Mesendoderm (in vitro differentiated cells): Measurements from ENCODE around the gene TTLL12. TPM values are rescaled to one million over a fixed set of nuclear protein-coding genes. Genes with fewer than 3 reads are reported as not detected.
A peak's percentile ranks its signal among the peaks of the same experiment; 100 is the strongest.

Experiments
- DNase-seq: peaks from one replicate; pipeline ENCODE4 v3.0.0; 2013
- H2AK5ac ChIP-seq: 2 replicates; pipeline ENCODE4 v1.6.1; 2013; ENCODE audit warnings: low read length, inconsistent platforms
- H2BK120ac ChIP-seq: 2 replicates; pipeline ENCODE4 v1.6.1; 2013; ENCODE audit warnings: low read depth, mild to moderate bottlenecking, low read length, moderate library complexity, mixed read lengths
- H2BK15ac ChIP-seq: replicated peaks from 2 replicates; pipeline ENCODE4 v1.6.1; 2013; ENCODE audit warnings: low read depth, mild to moderate bottlenecking, moderate library complexity
- H2BK5ac ChIP-seq: 2 replicates; pipeline ENCODE4 v1.6.1; 2013; ENCODE audit warnings: low read length, inconsistent platforms
- H3K18ac ChIP-seq: 2 replicates; pipeline ENCODE4 v1.6.1; 2013; ENCODE audit warnings: mild to moderate bottlenecking, low read length, mixed read lengths
- H3K23ac ChIP-seq: one replicate; pipeline ENCODE4 v1.6.1; 2013; ENCODE audit warnings: low read length
- H3K27ac ChIP-seq: 2 replicates; pipeline ENCODE4 v1.5.1; 2013; ENCODE audit warnings: low read depth, mild to moderate bottlenecking, inconsistent platforms, low read length, moderate library complexity
- H3K27me3 ChIP-seq: 2 replicates; pipeline ENCODE4 v1.6.1; 2013; ENCODE audit warnings: low read length, control low read depth, mild to moderate bottlenecking, inconsistent platforms; ENCODE audit not compliant: insufficient read depth, poor library complexity
- H3K36me3 ChIP-seq: 2 replicates; pipeline ENCODE4 v1.6.1; 2013; ENCODE audit warnings: low read length, inconsistent platforms; ENCODE audit not compliant: control insufficient read depth, insufficient read depth
- H3K4ac ChIP-seq: one replicate; pipeline ENCODE4 v1.6.1; 2013; ENCODE audit warnings: low read depth, mild to moderate bottlenecking, low read length, moderate library complexity
- H3K4me1 ChIP-seq: 2 replicates; pipeline ENCODE4 v1.6.1; 2013; ENCODE audit warnings: low read depth, low read length, inconsistent platforms; ENCODE audit not compliant: control insufficient read depth
- H3K4me2 ChIP-seq: 2 replicates; pipeline ENCODE4 v1.6.1; 2013; ENCODE audit warnings: low read length
- H3K4me3 ChIP-seq: 2 replicates; pipeline ENCODE4 v1.5.1; 2013; ENCODE audit warnings: mild to moderate bottlenecking, low read length
- H3K56ac ChIP-seq: one replicate; pipeline ENCODE4 v1.6.1; 2013; ENCODE audit warnings: low read length
- H3K79me1 ChIP-seq: 2 replicates; pipeline ENCODE4 v1.6.1; 2013; ENCODE audit warnings: low read length, inconsistent platforms
- H3K79me2 ChIP-seq: 2 replicates; pipeline ENCODE4 v1.6.1; 2013; ENCODE audit warnings: mild to moderate bottlenecking, low read length; ENCODE audit not compliant: control insufficient read depth, insufficient read depth
- H3K9ac ChIP-seq: 2 replicates; pipeline ENCODE4 v1.6.1; 2013; ENCODE audit warnings: low read length, inconsistent platforms
- H4K5ac ChIP-seq: one replicate; pipeline ENCODE4 v1.6.1; 2013; ENCODE audit warnings: low read length
- H4K8ac ChIP-seq: one replicate; pipeline ENCODE4 v1.6.1; 2013; ENCODE audit warnings: low read depth, mild to moderate bottlenecking, control low read depth, low read length, moderate library complexity
- WGBS: extraction: QIAGEN DNeasy Blood & Tissue Kit; methylation state at CpG from one replicate; pipeline ENCODE4 v1.1.7; 2013; ENCODE audit warnings: low lambda C conversion rate, missing lambda C conversion rate; ENCODE audit not compliant: insufficient coverage; ENCODE audit errors: extremely low coverage; 5-methylcytosine and 5-hydroxymethylcytosine counted together
- polyA plus RNA-seq, 2 experiments: library from polyadenylated mRNA; stranded (reverse); fragments of 200-250 nt; gene quantifications; one replicate each; pipeline ENCODE4 v1.2.3, GENCODE V29; 2013

Gene TTLL12
- 58.0 TPM for polyA plus RNA-seq (2013, experiment 1 of 2)
- polyA plus RNA-seq (2013, experiment 2 of 2), result 56.8 TPM

DNA sequence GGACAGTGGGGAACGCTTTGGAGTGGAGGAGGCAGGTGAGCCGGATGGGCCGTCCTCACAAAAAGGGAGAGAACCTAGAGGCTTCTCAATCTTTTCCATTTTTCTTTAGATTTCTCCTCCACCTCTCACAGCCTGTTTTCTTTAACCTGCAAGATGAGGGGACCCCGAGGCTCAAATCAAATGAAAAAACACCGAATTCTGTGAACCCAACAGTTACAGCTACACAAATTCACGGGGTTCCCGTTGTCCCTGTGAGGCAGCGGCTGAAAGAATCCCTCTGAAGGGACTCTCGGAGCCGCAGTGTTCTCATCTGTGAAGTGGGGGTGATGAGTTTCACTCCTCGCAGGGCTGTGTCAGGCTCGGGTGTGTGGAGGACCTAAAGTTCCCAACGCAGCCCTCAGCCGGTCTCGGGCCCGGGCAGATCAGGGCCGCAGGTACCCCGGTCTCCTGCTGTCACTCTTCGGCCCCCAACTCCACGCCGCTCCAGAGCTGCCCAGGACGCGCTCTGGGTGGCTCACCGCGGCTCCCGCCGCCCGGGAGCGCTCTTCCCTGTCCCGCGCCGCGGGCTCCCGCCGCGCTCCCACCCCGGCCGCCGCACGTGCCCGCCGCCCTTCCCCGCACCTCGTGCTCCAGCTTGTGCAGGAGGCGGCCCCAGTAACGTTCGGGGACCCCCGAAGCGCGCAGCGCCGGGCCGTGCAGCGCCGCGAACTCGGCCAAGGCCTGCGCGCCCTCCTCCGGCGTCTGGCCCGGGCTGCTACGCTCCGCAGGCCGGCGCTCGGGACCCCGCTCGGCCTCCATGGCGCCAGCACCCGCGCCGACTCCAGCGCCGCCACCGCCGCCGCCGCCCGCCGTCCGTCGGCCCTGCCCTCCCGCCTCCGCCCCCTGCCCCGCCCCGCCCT is at the start of gene TTLL12:
Gene TTLL12, minus strand, starts transcription at position 863 of the 899 bp plus-strand sequence. Its CDS starts 65 bp downstream, at position 798.
- peaks cover 6% of the 10 kb centered on the region for H3K79me1 ChIP-seq
- H2BK15ac ChIP-seq, result no peak within 1 kb of the TSS
- H3K79me2 ChIP-seq, result peaks cover 6% of the 10 kb centered on the region
- H2BK5ac ChIP-seq, result peak within 1 kb of the TSS; percentile 4
- H4K8ac ChIP-seq, result peak within 1 kb of the TSS; percentile 89
- peak within 1 kb of the TSS; percentile 10 for H2BK120ac ChIP-seq
- no peaks in the 10 kb centered on the region for H3K36me3 ChIP-seq
- peak within 1 kb of the TSS; percentile 88 for H3K9ac ChIP-seq
- peak within 1 kb of the TSS; percentile 66 for H3K23ac ChIP-seq
- WGBS, result no CpG with 5 or more reads among the region's 87 CpGs
- H3K27ac ChIP-seq, result peak within 1 kb of the TSS; percentile 76
- H2AK5ac ChIP-seq, result no peak within 1 kb of the TSS
- H3K27me3 ChIP-seq, result no peaks in the 10 kb centered on the region
- peak within 1 kb of the TSS; percentile 94 for H3K4me2 ChIP-seq
- DNase-seq, result peak; percentile 50
- H4K5ac ChIP-seq, result no peak within 1 kb of the TSS
- H3K4me3 ChIP-seq, result peak within 1 kb of the TSS; percentile 75
- peak within 1 kb of the TSS; percentile 78 for H3K4ac ChIP-seq
- H3K56ac ChIP-seq, result peak within 1 kb of the TSS; percentile 95
- peak within 1 kb of the TSS; percentile 94 for H3K18ac ChIP-seq
- peaks cover 2% of the 10 kb centered on the region for H3K4me1 ChIP-seq

DNA sequence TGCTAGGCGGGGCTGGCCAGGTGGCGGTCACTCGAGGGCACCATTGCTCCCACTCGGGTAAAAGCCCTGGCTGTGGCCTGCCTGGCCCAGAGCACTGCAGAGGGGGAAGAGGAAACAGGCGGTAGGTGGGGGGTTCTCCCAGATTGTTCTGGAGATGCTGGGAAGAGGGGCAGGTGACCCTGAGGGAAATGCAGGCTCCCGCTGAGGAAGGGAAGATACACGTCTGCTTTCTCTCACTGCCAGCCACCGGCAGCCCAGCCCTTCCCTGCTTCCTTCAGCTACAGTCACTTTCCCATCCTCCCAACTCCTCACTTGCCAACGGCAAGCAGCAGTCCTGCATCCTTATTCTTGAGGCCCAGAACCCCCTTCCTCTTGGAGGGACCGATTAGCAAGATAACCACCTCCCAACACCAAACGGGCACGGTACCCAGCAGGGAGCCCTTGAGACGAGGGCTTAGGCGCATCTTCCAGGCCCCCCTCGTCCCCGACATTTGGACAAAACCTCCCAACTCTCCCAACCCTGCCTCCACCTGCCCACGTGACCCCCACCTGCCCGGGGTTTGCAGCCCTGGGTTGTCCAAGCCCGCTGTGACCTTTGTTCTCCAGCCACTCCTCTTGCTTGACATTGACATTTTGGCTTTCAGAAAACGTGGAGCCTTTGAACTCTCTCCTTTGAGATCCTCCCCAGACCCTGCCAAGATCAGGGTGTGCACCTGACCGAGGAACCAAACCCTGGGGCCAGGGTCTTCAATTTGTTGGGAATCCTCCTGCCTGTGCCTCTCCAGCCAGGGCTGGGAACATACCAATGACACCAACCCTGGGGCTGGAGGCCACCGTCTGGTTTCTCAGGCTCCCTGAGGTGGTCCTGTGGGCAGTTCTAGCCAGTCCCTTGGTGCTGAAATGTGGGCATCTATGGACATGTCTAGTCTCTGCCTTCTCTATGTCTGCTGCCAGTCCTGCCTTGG is 48.8 kb upstream of the TTLL12 start:
- Histone ChIP-seq H3K4me3 (no peak overlapping the region), H3K27me3 (no peaks in the 10 kb centered on the region), H3K79me1 (no peaks in the 10 kb centered on the region), H3K79me2 (no peaks in the 10 kb centered on the region), H2BK5ac (no peak overlapping the region), H3K18ac (no peak overlapping the region), H4K8ac (no peak overlapping the region), H3K56ac (no peak overlapping the region), H3K4me1 (no peaks in the 10 kb centered on the region), H3K4me2 (no peak overlapping the region), H3K36me3 (no peaks in the 10 kb centered on the region), H4K5ac (no peak overlapping the region), H2BK120ac (no peak overlapping the region), H3K23ac (no peak overlapping the region), H3K27ac (no peak overlapping the region), H2BK15ac (no peak overlapping the region), H3K9ac (no peak overlapping the region), H2AK5ac (no peak overlapping the region), H3K4ac (no peak overlapping the region)
- WGBS, result no CpG with 5 or more reads among the region's 22 CpGs
- DNase-seq, result no peak

DNA sequence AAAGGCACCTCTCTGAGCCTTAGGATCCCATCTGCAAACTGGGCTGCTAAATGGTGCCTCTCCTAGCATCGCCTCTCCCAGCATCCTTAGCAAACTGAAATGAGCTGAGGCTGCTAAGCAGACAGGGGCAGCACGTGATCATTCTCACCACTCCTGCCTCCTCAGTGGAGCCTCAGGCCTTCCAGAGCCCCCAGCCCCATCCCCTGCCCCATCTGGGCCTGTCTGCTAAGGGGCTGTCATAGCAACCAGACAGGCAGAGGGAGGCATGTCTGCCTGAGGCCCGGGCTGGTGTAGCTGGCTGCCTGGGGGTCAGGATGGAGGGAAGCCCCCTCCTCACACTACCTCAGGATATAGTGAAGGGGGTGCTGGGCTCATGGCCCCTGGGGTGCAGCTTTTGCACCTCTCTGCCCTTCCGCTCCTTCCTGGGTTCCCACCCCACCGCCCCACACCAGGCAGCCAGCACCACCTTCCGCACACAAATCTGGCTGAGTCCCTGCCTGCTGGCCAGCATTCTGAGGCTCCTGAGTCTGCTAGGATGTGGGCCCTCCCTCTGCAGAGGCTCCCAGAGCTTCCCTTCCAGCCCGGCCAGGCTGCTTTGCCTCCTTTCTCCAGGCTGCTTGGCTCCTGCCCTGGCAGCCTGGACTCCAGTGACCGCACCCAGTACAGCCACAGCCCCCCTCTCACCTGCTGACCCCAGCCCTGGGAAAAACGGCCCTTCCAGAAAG is 47.5 kb upstream of the TTLL12 start:
- H3K27me3 ChIP-seq, result no peaks in the 10 kb centered on the region
- no peak overlapping the region for H3K18ac ChIP-seq

DNA sequence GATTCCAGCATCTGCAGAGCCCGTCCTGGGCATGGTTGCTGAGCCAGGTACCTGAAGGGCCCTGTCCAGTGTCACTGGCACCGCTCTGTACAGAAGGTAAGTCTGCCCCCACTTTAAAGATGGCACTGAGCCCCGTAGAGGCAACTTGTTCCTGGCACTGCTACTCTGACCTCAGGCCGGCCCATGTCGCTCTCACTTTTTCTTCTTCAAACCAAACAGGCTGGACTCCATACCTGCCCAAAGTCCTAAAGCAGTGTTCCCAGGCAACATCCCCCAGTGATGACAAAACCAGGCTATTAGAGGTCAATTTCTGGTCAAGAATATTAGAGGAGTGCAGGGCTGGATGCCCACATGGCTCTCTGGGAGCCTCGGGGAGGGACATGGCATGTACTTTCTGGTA is 46.6 kb upstream of the TTLL12 start:
- Histone ChIP-seq H3K27me3 (no peaks in the 10 kb centered on the region), H3K4me3 (no peak overlapping the region), H3K36me3 (no peaks in the 10 kb centered on the region), H3K4ac (no peak overlapping the region), H3K4me2 (no peak overlapping the region), H3K4me1 (no peaks in the 10 kb centered on the region), H2BK5ac (no peak overlapping the region), H3K79me2 (no peaks in the 10 kb centered on the region), H4K8ac (no peak overlapping the region), H3K27ac (no peak overlapping the region), H3K23ac (no peak overlapping the region), H4K5ac (no peak overlapping the region), H3K56ac (no peak overlapping the region), H2AK5ac (no peak overlapping the region), H3K79me1 (no peaks in the 10 kb centered on the region), H3K9ac (no peak overlapping the region), H2BK120ac (no peak overlapping the region), H3K18ac (no peak overlapping the region), H2BK15ac (no peak overlapping the region)
- no CpG with 5 or more reads among the region's 6 CpGs for WGBS
- no peak for DNase-seq

More for the DNA sequence above, 47.5 kb upstream of the TTLL12 start:
- no peak overlapping the region for H2BK120ac ChIP-seq
- H2AK5ac ChIP-seq, result no peak overlapping the region
- no peak overlapping the region for H3K4me3 ChIP-seq
- H3K9ac ChIP-seq, result no peak overlapping the region
- no peak overlapping the region for H4K8ac ChIP-seq
- no peak overlapping the region for H3K4ac ChIP-seq
- no peak overlapping the region for H3K27ac ChIP-seq
- no peak overlapping the region for H3K23ac ChIP-seq
- no peak overlapping the region for H2BK15ac ChIP-seq
- no peak overlapping the region for H3K4me2 ChIP-seq
- DNase-seq, result no peak
- no peaks in the 10 kb centered on the region for H3K4me1 ChIP-seq
- no CpG with 5 or more reads among the region's 9 CpGs for WGBS
- no peaks in the 10 kb centered on the region for H3K79me1 ChIP-seq
- no peaks in the 10 kb centered on the region for H3K79me2 ChIP-seq
- H2BK5ac ChIP-seq, result no peak overlapping the region
- H4K5ac ChIP-seq, result no peak overlapping the region
- no peak overlapping the region for H3K56ac ChIP-seq
- H3K36me3 ChIP-seq, result no peaks in the 10 kb centered on the region

DNA sequence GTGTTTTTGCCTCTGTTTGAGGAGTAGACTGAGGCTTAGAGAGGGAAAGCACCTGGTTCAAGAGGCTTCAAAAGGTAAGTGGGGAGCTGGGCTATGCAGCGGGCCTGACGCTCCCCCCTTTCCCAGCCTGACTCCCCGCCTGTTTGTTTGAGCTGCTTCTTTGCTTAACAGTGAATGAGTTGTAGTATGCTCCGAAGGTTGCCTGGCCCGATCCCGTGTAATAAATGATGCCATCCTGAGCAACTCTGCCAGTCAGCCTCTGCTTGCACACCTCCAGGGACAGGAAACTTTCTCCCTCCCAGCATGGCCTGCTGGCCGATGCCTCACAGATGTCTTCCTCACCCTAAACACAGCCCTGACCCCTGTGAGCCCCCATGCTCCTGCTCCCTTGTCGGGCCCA is 45.5 kb upstream of the TTLL12 start:
- H3K4me2 ChIP-seq, result no peak overlapping the region
- no peaks in the 10 kb centered on the region for H3K36me3 ChIP-seq
- DNase-seq, result no peak
- H3K27me3 ChIP-seq, result no peaks in the 10 kb centered on the region
- H3K18ac ChIP-seq, result no peak overlapping the region
- no peak overlapping the region for H2AK5ac ChIP-seq
- WGBS, result no CpG with 5 or more reads among the region's 8 CpGs
- no peak overlapping the region for H2BK120ac ChIP-seq
- H3K79me2 ChIP-seq, result no peaks in the 10 kb centered on the region
- H3K9ac ChIP-seq, result no peak overlapping the region
- no peak overlapping the region for H2BK5ac ChIP-seq
- H3K4me1 ChIP-seq, result no peaks in the 10 kb centered on the region
- no peak overlapping the region for H4K8ac ChIP-seq
- no peaks in the 10 kb centered on the region for H3K79me1 ChIP-seq
- no peak overlapping the region for H3K4me3 ChIP-seq
- H3K23ac ChIP-seq, result no peak overlapping the region
- H3K4ac ChIP-seq, result no peak overlapping the region
- H2BK15ac ChIP-seq, result no peak overlapping the region
- no peak overlapping the region for H4K5ac ChIP-seq
- H3K27ac ChIP-seq, result no peak overlapping the region
- H3K56ac ChIP-seq, result no peak overlapping the region
